H9 (cell line): ENCODE data around the gene TNP2. TPM values are rescaled to one million over a fixed set of nuclear protein-coding genes. Genes with fewer than 3 reads are reported as not detected.

Experiments used
- DNase-seq: peaks from one replicate; pipeline ENCODE4 v3.0.0-alpha.2; 2017
- H2AFZ ChIP-seq: one replicate; pipeline ENCODE4 v1.6.1; 2013; ENCODE audit warnings: mild to moderate bottlenecking, low read length, control low read depth, moderate library complexity
- H2AK5ac ChIP-seq: 2 replicates; pipeline ENCODE4 v1.6.1; 2013; ENCODE audit warnings: low read length, control low read depth, mixed read lengths; ENCODE audit not compliant: insufficient read length
- H2BK120ac ChIP-seq: one replicate; pipeline ENCODE4 v1.6.1; 2013; ENCODE audit warnings: low read depth, mild to moderate bottlenecking, low read length, control low read depth, inconsistent platforms; ENCODE audit not compliant: poor library complexity, severe bottlenecking
- H2BK12ac ChIP-seq: 2 replicates; pipeline ENCODE4 v1.6.1; 2013; ENCODE audit warnings: low read length, control low read depth, mixed read lengths, low read depth; ENCODE audit not compliant: insufficient read length
- H2BK15ac ChIP-seq: 2 replicates; pipeline ENCODE4 v1.6.1; 2013; ENCODE audit warnings: low read depth, low read length, control low read depth
- H2BK20ac ChIP-seq: one replicate; pipeline ENCODE4 v1.6.1; 2013; ENCODE audit warnings: low read depth, mild to moderate bottlenecking, low read length, control low read depth, inconsistent platforms; ENCODE audit not compliant: poor library complexity, severe bottlenecking
- H2BK5ac ChIP-seq: 2 replicates; pipeline ENCODE4 v1.6.1; 2013; ENCODE audit warnings: low read length, control low read depth, mixed read lengths; ENCODE audit not compliant: insufficient read length
- H3K14ac ChIP-seq: 2 replicates; pipeline ENCODE4 v1.6.1; 2013; ENCODE audit warnings: low read length, control low read depth; ENCODE audit not compliant: insufficient read depth
- H3K18ac ChIP-seq: 2 replicates; pipeline ENCODE4 v1.6.1; 2013; ENCODE audit warnings: low read depth, mild to moderate bottlenecking, mixed read lengths, low read length, control low read depth; ENCODE audit not compliant: insufficient read length
- H3K23ac ChIP-seq: 2 replicates; pipeline ENCODE4 v1.6.1; 2013; ENCODE audit warnings: low read length, control low read depth, mixed read lengths, low read depth; ENCODE audit not compliant: insufficient read length
- H3K23me2 ChIP-seq: 2 replicates; pipeline ENCODE4 v1.6.1; 2013; ENCODE audit warnings: low read depth, mild to moderate bottlenecking, mixed read lengths, low read length, control low read depth; ENCODE audit not compliant: insufficient read length, poor library complexity, severe bottlenecking
- H3K27ac ChIP-seq: 2 replicates; pipeline ENCODE4 v1.5.1; 2013; ENCODE audit warnings: low read length, control low read depth, mixed read lengths, low read depth; ENCODE audit not compliant: insufficient read length
- H3K27me3 ChIP-seq: 2 replicates; pipeline ENCODE4 v1.6.1; 2013; ENCODE audit warnings: low read length, control low read depth, inconsistent platforms; ENCODE audit not compliant: insufficient read depth
- H3K4ac ChIP-seq: 2 replicates; pipeline ENCODE4 v1.6.1; 2013; ENCODE audit warnings: low read depth, mild to moderate bottlenecking, control low read depth, inconsistent platforms, low read length, moderate library complexity
- H3K4me1 ChIP-seq: 2 replicates; pipeline ENCODE4 v1.6.1; 2013; ENCODE audit warnings: low read length, control low read depth, inconsistent platforms; ENCODE audit not compliant: insufficient read depth
- H3K4me2 ChIP-seq: 2 replicates; pipeline ENCODE4 v1.6.1; 2013; ENCODE audit warnings: low read length, control low read depth, mixed read lengths; ENCODE audit not compliant: insufficient read length, insufficient read depth
- H3K56ac ChIP-seq: 2 replicates; pipeline ENCODE4 v1.6.1; 2013; ENCODE audit warnings: low read depth, mild to moderate bottlenecking, mixed read lengths, low read length, control low read depth; ENCODE audit not compliant: insufficient read length
- H3K79me1 ChIP-seq: 2 replicates; pipeline ENCODE4 v1.6.1; 2013; ENCODE audit warnings: low read depth, mild to moderate bottlenecking, moderate library complexity, low read length, control low read depth, inconsistent platforms; ENCODE audit not compliant: insufficient read depth, poor library complexity, severe bottlenecking
- H3K79me2 ChIP-seq: 2 replicates; pipeline ENCODE4 v1.6.1; 2013; ENCODE audit warnings: low read length, control low read depth, inconsistent platforms; ENCODE audit not compliant: insufficient read depth
- H3K9ac ChIP-seq: 2 replicates; pipeline ENCODE4 v1.6.1; 2013; ENCODE audit warnings: low read length, control low read depth, mixed read lengths; ENCODE audit not compliant: insufficient read length; ENCODE audit errors: extremely low read depth
- H3K9me3 ChIP-seq: one replicate; pipeline ENCODE4 v1.6.1; 2013; ENCODE audit warnings: low read depth, low read length, inconsistent platforms; ENCODE audit not compliant: control insufficient read depth
- H3T11ph ChIP-seq: one replicate; pipeline ENCODE4 v1.6.1; 2013; ENCODE audit warnings: mild to moderate bottlenecking, low read length, control low read depth, inconsistent platforms
- H4K20me1 ChIP-seq: one replicate; pipeline ENCODE4 v1.6.1; 2013; ENCODE audit not compliant: control insufficient read depth, insufficient read length, insufficient read depth
- H4K5ac ChIP-seq: 2 replicates; pipeline ENCODE4 v1.6.1; 2013; ENCODE audit warnings: low read depth, mild to moderate bottlenecking, mixed read lengths, low read length, control low read depth; ENCODE audit not compliant: insufficient read length
- H4K8ac ChIP-seq: replicated peaks from 2 replicates; pipeline ENCODE4 v1.6.1; 2013; ENCODE audit warnings: low read length, control low read depth, mixed read lengths, low read depth; ENCODE audit not compliant: insufficient read length
- H4K91ac ChIP-seq: 2 replicates; pipeline ENCODE4 v1.6.1; 2013; ENCODE audit warnings: low read depth, mild to moderate bottlenecking, moderate library complexity, mixed read lengths, low read length, control low read depth; ENCODE audit not compliant: insufficient read length
- H3K27ac Mint-ChIP-seq, 3 experiments: 2 replicates in 2 of 3; 3 replicates in 1 of 3; pipeline ENCODE4 v1.8.0; 2020 to 2021; ENCODE audit warnings: mixed read lengths in 3 of 3, mild to moderate bottlenecking in 1 of 3, moderate library complexity in 1 of 3
- H3K27me3 Mint-ChIP-seq: 2 replicates; pipeline ENCODE4 v1.8.0; 2021; ENCODE audit warnings: low read depth, mild to moderate bottlenecking, moderate library complexity, mixed read lengths
- H3K36me3 Mint-ChIP-seq, 3 experiments: 2 replicates in 2 of 3; 3 replicates in 1 of 3; pipeline ENCODE4 v1.8.0; 2020 to 2021; ENCODE audit warnings: low read depth in 3 of 3, mixed read lengths in 3 of 3; ENCODE audit not compliant: insufficient read depth in 1 of 3
- H3K4me1 Mint-ChIP-seq, 2 experiments: 2 replicates each; pipeline ENCODE4 v1.8.0; 2020; ENCODE audit warnings: mixed read lengths in 2 of 2
- H3K4me3 Mint-ChIP-seq, 2 experiments: 2 replicates in 1 of 2; 3 replicates in 1 of 2; pipeline ENCODE4 v1.8.0; 2020 to 2021; ENCODE audit warnings: mild to moderate bottlenecking in 2 of 2, mixed read lengths in 2 of 2, moderate library complexity in 1 of 2
- H3K9me3 Mint-ChIP-seq, 2 experiments: 2 replicates in 1 of 2; 3 replicates in 1 of 2; pipeline ENCODE4 v1.8.0; 2020; ENCODE audit warnings: mild to moderate bottlenecking in 2 of 2, mixed read lengths in 2 of 2, moderate library complexity in 1 of 2
- CTCF ChIP-seq: fragments of 200-600 bp; sonication (generic); conservative IDR thresholded peaks from 3 replicates; pipeline ENCODE4 v1.8.0; 2021; ENCODE audit warnings: antibody characterized with exemption, mild to moderate bottlenecking
- WGBS: extraction: QIAGEN DNeasy Blood & Tissue Kit; methylation state at CpG from one replicate; pipeline ENCODE4 v1.1.7; 2013; ENCODE audit warnings: missing lambda C conversion rate, low lambda C conversion rate, mixed read lengths; ENCODE audit not compliant: insufficient read length; ENCODE audit errors: extremely low coverage; 5-methylcytosine and 5-hydroxymethylcytosine counted together
- total RNA-seq: library from RNA; stranded (reverse); gene quantifications from 2 replicates; pipeline ENCODE4 v1.2.1, GENCODE V29; 2021

TNP2 gene
- total RNA-seq, 1 experiment from 2014 or later = not detected

DNA sequence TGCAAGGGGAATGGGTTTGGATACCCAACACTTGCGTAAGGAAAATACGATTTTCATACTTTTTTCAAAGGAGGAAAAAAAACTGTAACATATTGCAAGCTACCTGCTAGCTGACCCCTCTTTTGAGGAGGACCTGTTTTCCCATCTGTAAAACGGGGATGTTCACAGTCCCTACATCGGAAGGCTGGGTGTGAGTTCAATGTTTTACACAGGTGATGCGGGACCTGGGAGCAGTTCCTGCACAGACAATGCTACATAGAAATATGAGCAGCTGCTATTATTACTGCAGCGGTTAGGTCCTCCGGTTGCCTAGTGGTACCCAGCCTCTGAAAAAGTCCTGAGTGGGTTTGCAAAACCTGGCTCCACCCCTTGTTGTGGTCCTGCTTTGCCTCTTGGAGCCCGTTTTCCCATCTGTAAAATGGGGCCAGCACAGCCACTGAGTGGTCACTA, 16.6 kb downstream of the TNP2 start:
- Histone ChIP-seq H4K20me1 (peaks cover 6% of the 10 kb centered on the region), H2BK5ac (no peak overlapping the region), H4K5ac (no peak overlapping the region), H3K18ac (no peak overlapping the region), H2BK120ac (no peak overlapping the region), H3T11ph (no peak overlapping the region), H2AFZ (no peak overlapping the region), H3K4me2 (peak overlapping the region; percentile 33), H3K79me2 (peaks cover 10% of the 10 kb centered on the region; the same call in 1 of the 2 replicates), H2AK5ac (no peak overlapping the region), H3K9ac (no peak overlapping the region), H4K91ac (no peak overlapping the region), H3K23ac (no peak overlapping the region), H3K79me1 (no peaks in the 10 kb centered on the region), H3K9me3 (no peaks in the 10 kb centered on the region), H3K14ac (no peak overlapping the region), H3K23me2 (peaks cover 9% of the 10 kb centered on the region), H4K8ac (no peak overlapping the region), H2BK12ac (no peak overlapping the region), H3K27me3 (no peaks in the 10 kb centered on the region), H3K56ac (no peak overlapping the region), H3K4me1 (no peaks in the 10 kb centered on the region), H2BK15ac (no peak overlapping the region), H2BK20ac (no peak overlapping the region), H3K27ac (no peak overlapping the region), H3K4ac (no peak overlapping the region)
- no peaks in the 10 kb centered on the region for H3K9me3 Mint-ChIP-seq
- no CpG with 5 or more reads among the region's 8 CpGs for WGBS
- H3K4me3 Mint-ChIP-seq = peak overlapping the region in 1 of 2 experiments; percentile 27; a peak in 2 of 5 replicates
- H3K4me1 Mint-ChIP-seq = peaks cover 24 to 25% of the 10 kb centered on the region in 2 experiments
- no peaks in the 10 kb centered on the region for H3K27me3 Mint-ChIP-seq
- no peak for TF ChIP-seq CTCF
- H3K36me3 Mint-ChIP-seq = peaks cover 5 to 13% (median 8%) of the 10 kb centered on the region in 3 experiments; a peak in 6 of 7 replicates
- no peak for DNase-seq
- H3K27ac Mint-ChIP-seq = peak overlapping the region in 1 of 3 experiments; percentile 11; a peak in 1 of 7 replicates
